ENCODE measurements around the gene COL4A2.

Gene COL4A2

GRCh38 chr13:110407021-110407420 lies 99.9 kb downstream of the COL4A2 start:
- DNase-seq = no peak

- DNase-seq = no peak
Measured at GRCh38 chr13:110407531-110407930, 100.4 kb downstream of the COL4A2 start.

GRCh38 chr13:110408286-110408685 lies 101.2 kb downstream of the COL4A2 start:
- no peak for DNase-seq

GRCh38 chr13:110409581-110409992 lies 102.5 kb downstream of the COL4A2 start:
- no peak for DNase-seq

- no peak for DNase-seq
Measured at GRCh38 chr13:110410000-110410399, 102.9 kb downstream of the COL4A2 start.

- no peak for DNase-seq
Measured at GRCh38 chr13:110410936-110411687, 104.0 kb downstream of the COL4A2 start.

GRCh38 chr13:110411688-110412059 lies 104.6 kb downstream of the COL4A2 start:
- no peak for DNase-seq

- DNase-seq = peak; percentile 40
Measured at GRCh38 chr13:110412132-110412914, 105.2 kb downstream of the COL4A2 start.

GRCh38 chr13:110413016-110413675 lies 106.1 kb downstream of the COL4A2 start:
- no peak for DNase-seq

- no peak for DNase-seq
Measured at GRCh38 chr13:110413676-110414040, 106.6 kb downstream of the COL4A2 start.

GRCh38 chr13:110414283-110414682 lies 107.2 kb downstream of the COL4A2 start:
- no peak for DNase-seq

- no peak for DNase-seq
Measured at GRCh38 chr13:110414931-110415330, 107.8 kb downstream of the COL4A2 start.

- DNase-seq = no peak
Measured at GRCh38 chr13:110415669-110416068, 108.6 kb downstream of the COL4A2 start.

- DNase-seq = no peak
Measured at GRCh38 chr13:110416131-110417025, 109.3 kb downstream of the COL4A2 start.

- no peak for DNase-seq
Measured at GRCh38 chr13:110418944-110419343, 111.9 kb downstream of the COL4A2 start.

- DNase-seq = no peak
Measured at GRCh38 chr13:110419381-110419791, 112.3 kb downstream of the COL4A2 start.

GRCh38 chr13:110419946-110420345 lies 112.9 kb downstream of the COL4A2 start:
- DNase-seq = no peak

- DNase-seq = no peak
Measured at GRCh38 chr13:110420626-110421025, 113.5 kb downstream of the COL4A2 start.

- DNase-seq = no peak
Measured at GRCh38 chr13:110421061-110421460, 114.0 kb downstream of the COL4A2 start.

- DNase-seq = no peak
Measured at GRCh38 chr13:110421696-110422385, 114.8 kb downstream of the COL4A2 start.

GRCh38 chr13:110422913-110423688 lies 116.0 kb downstream of the COL4A2 start:
- DNase-seq = no peak
